ENCODE measurements around the gene OGFRL1. TPM values are rescaled to one million over a fixed set of nuclear protein-coding genes. Genes with fewer than 3 reads are reported as not detected.

OGFRL1 gene
- total and polyA plus RNA-seq, 4 donors = 0.71 to 9.3 (median 3.3) TPM

GRCh38 chr6:71258078-71258866, 30.3 kb upstream of the OGFRL1 start (continued):
- TF ChIP-seq REST (IDR thresholded peaks at IDR 0.05) (no peak), HNF4G (IDR thresholded peaks at IDR 0.05) (no peak), HNF4A (conservative IDR thresholded peaks at IDR 0.05) (no peak)

DNA sequence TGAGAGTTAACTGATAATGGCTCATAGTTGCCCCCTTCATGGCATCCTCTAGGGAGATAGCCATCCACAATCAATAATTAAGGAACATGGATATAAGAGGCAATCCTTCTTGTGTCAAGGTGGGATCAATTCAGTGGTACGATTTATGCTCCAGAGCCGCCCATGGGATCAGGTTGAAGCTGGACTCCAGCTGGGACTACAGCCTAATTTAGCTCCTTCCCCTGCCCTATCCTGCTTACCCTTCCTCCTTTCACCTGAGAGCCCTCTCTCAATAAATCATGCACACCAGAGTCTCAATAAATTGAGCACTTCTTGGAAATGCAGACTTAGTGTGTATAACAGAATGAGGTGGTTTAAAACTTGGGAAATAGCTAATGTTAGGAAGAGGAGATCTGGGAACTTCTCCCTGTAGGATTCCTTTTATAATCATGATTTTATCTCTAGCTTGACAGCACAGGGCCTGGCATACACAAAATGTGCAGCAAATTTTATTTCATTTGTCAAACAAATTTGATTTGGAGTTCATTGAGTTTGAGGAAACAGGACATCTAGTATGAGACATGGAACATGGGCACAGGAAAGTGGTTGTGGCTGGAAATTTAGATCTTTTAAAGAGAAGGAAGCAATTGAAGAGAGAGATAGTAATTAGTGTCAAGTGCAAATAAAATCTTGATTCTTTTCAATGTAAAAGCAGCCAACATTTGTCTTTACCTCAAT, 28.6 kb upstream of the OGFRL1 start:
- H3K9ac ChIP-seq (ENCODE audit: low read depth in 1 of 2, low read length in 2 of 2) = no peak overlapping the region
- H3K27me3 ChIP-seq (ENCODE audit: control insufficient read depth in 4 of 4, insufficient read depth in 4 of 4, low read length in 3 of 4) = no peaks in the 10 kb centered on the region
- H3K4me1 ChIP-seq (ENCODE audit: control insufficient read depth in 4 of 4, insufficient read depth in 4 of 4, low read length in 3 of 4) = no peaks in the 10 kb centered on the region
- no peak overlapping the region for H3K4me3 ChIP-seq (ENCODE audit: low read depth in 1 of 3, low read length in 3 of 3)
- no peaks in the 10 kb centered on the region for H3K36me3 ChIP-seq (ENCODE audit: control insufficient read depth in 4 of 4, insufficient read depth in 3 of 4, low read depth in 1 of 4, low read length in 3 of 4)
- H3K27ac ChIP-seq (ENCODE audit: low read depth in 1 of 2, low read length in 2 of 2) = no peak overlapping the region
- H3K9me3 ChIP-seq (ENCODE audit: control insufficient read depth in 4 of 4, low read length in 3 of 4) = no peaks in the 10 kb centered on the region
- TF ChIP-seq EGR1 (IDR thresholded peaks at IDR 0.05; ENCODE audit: low read depth in 2 of 2) (no peak), MAX (IDR thresholded peaks at IDR 0.05) (no peak), GABPA (IDR thresholded peaks at IDR 0.05 in 1 of 2, conservative IDR thresholded peaks at IDR 0.05 in 1 of 2) (no peak), ATF3 (IDR thresholded peaks at IDR 0.05) (no peak), RAD21 (IDR thresholded peaks at IDR 0.05) (no peak), FOXA1 (IDR thresholded peaks at IDR 0.05) (no peak), FOXA2 (IDR thresholded peaks at IDR 0.05) (no peak), ZBTB33 (IDR thresholded peaks at IDR 0.05) (no peak), HNF4A (conservative IDR thresholded peaks at IDR 0.05) (no peak), JUND (IDR thresholded peaks at IDR 0.05) (no peak), YY1 (IDR thresholded peaks at IDR 0.05) (no peak), NR2F2 (IDR thresholded peaks at IDR 0.05) (no peak), REST (IDR thresholded peaks at IDR 0.05) (no peak), RXRA (IDR thresholded peaks at IDR 0.05) (no peak), HNF4G (IDR thresholded peaks at IDR 0.05) (no peak)
- no peak for DNase-seq (ENCODE audit: low spot score)
- 95% methylated on average over 2 of the region's 2 CpGs for WGBS

All from liver (tissue), 9 donors.